T follicular helper cell (primary cell): ENCODE measurements around the gene PEPD.

Source experiments
- DNase-seq: peaks from one replicate; pipeline ENCODE4 v3.0.0-alpha.2; 2020; ENCODE audit warnings: low read depth

PEPD gene

DNA sequence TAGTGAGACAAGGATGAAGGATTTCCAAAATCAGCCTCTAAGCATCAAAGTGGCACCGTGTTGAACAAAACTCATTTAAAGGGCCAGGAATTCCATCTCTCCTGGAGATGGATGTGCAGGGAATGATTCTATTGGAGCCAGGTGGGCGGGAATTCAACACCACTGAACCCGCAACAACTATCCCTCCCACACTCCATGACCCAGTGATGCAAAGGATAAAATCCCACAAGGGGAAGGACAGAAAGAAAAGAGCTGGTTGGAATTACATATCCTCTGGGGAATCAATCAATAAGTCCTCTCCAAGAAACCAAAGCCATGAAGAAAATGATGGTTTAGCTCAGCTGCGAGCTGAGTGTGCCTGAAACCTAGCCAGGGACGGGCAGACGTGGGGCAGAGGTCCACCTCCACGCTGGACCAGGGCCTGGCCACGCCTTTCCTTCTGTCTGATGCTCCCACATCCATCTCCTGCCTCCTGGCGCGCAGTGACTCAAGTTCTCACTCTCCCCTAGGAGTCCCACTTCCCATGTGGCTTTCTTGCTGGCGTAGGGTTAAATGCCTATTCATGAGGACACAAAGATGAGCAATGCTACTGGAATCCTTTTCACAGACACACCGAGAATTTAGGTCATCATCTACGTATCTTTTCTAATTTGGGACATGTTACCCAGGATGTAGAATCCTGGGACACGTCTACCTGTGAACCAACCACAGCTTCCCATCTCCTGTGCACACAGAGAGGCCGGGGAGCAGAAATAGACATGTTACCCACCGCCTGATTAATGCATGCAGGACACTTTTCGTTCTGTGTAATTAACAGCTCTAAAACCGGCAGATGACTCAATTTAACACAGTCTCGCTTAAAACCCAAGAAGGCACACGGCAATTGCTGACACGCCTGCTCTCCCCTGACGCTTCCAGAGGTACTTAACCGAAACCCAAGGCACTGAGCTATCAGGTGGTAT lies 48.6 kb downstream of the PEPD start:
- no peak for DNase-seq

DNA sequence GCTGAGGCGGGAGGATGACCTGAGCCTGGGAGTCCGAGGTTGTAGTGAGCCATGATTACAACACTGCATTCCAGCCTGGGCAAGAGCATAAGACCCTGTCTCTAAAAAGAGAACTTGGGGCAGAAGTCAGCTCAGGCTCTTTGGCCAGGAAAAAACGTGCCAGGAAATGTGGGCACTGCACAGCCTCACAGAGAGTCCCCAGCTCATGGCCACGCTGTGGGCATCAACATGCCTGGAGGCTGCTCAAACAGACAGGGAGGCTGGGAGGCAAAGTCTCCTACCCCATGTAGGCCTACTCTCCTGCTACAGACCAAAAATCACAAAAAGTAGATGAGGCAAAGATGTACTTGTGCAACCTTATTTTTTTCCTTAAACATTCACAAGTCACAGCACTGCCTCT lies 49.4 kb downstream of the PEPD start:
- DNase-seq = no peak

GRCh38 chr19:33471111-33471996 lies 50.2 kb downstream of the PEPD start:
- no peak for DNase-seq

GRCh38 chr19:33470686-33471085 lies 50.9 kb downstream of the PEPD start:
- no peak for DNase-seq

- no peak for DNase-seq
Observed at GRCh38 chr19:33470040-33470330, 51.6 kb downstream of the PEPD start.

DNA sequence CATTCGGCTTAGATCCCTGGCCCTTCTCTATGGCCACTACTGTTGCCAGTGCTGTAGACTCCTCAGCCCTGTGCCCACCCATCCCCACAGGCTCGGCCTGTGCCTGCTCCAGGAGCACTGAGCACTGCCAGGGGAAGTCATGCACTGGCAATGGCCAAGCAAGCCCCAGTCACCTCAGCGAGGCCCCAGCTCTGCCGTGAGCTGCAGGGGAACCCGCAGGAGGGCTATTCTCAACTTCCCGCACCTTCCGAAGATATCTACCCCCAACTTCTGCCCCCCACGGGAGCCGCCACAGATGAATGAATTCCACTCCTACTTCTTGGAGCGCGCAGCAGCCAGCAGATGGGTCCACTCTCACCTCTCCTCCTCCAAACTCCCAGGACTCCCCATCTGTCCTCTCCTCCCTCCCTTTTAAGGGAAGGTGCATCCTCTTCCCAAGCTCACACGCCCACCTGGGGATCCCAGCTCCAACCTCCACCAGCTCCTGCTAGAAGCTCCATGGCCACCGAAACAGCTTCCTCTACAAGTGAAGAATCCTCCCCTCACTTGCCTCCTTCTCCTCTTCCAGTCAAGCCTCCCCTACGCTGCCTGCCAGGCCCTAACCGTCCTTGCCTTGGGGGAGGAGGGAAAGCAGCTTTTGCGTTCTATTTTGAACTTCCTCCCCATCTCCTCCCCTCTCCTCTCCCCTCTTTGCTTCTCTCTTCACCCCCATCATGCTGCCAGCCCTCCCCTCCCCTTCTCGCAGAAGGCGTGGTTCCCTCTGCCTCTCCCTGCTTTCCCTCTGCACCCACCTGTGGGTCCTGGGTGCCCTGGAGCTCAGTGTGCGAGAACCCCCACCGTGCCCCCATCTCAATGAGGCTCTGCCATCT lies 52.2 kb downstream of the PEPD start:
- DNase-seq = no peak

- DNase-seq = no peak
Observed at GRCh38 chr19:33468361-33469170, 53.0 kb downstream of the PEPD start.

DNA sequence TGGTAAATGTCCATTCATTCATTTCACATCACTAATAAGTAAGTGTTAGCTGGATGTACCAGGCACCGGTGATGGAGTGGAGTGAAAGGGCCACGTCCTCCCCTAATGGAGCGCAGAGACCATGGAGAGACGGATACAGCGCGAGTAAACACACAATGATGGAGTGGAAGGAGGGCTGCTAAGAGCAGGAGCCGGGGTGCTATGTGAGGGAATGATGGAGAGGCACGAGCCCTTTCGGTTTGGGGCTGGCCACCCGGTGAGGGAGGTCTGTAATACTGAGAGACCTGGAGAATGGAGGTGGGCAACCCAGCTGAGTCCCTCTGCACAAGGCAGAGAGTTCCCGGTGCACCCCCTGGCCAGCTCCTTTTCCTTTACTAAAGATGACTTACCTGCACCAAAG lies 53.7 kb downstream of the PEPD start:
- no peak for DNase-seq

- no peak for DNase-seq
Observed at GRCh38 chr19:33465834-33466233, 55.8 kb downstream of the PEPD start.

DNA sequence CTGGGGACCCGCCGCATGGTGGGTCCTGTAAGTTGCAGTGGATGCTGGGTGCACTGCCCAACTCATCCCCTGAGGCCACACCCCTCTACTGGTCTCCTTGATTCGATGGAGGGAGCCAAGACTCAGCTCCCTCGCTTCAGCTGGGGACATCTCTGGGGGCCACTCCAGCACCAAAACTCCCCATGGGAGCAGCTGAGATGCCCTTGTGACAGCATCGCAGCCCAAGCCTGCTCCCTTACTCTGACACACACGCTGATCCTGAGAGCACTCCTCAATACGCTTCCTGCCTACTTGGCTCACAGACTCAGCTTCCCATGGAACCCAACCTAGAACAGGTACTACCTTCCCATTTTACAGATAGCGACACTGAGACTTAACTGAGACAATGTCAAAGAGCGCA lies 56.2 kb downstream of the PEPD start:
- no peak for DNase-seq

DNA sequence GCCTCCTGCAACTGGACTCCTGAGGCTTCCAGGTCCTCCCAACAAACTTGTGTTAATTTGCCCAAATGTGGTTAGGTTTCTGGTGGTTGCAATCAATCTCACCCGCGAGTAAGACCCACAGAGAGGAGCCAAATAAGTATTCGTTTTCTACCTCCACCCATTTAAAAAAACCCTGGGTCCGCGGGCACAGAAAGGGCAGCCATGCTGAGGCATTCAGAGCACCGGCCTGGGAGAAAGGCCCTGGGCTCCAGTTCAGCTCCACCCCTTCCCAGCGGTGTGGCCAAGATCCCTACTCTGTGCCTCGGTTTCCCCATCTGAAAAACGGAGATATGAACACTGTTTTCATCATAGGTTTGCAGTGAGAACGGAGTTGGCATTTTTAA lies 56.9 kb downstream of the PEPD start:
- DNase-seq = no peak

DNA sequence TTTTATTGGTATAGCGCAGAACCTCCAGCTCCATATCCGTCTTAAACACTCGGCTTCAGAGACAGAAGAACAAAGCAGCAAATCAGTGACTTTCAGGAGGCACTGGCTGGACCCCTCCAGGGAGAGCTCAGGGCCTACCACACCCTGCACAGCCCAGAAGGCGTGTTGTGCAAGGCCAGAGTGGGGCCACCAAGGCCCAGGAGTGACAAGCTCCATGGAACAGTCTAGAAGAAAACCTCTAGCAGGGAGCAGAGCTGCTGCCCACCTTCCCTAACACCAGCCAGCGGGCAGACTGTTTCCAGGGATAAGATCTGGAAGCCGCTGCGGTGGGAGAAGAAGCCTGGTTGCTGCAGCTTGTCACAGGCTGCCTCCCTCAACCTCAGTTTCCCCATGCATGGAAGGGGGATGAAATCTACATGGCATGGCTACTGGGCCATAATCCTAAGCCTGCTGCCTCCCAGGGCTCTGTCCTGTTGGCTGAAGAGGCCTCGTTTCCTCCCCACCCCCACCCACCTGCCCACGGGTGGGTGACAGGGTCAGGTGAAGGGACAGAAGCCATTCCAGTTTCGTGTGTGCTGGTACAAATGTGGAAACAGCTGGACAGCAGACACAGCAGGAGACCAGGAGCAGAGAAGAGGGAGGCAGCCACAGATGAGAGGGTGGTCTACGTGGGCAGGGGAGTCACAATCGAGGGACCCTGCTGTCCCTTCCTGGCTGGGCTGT lies 57.4 kb downstream of the PEPD start:
- DNase-seq = no peak

- no peak for DNase-seq
Observed at GRCh38 chr19:33463199-33463598, 58.4 kb downstream of the PEPD start.

GRCh38 chr19:33462112-33462791 lies 59.3 kb downstream of the PEPD start:
- no peak for DNase-seq

- no peak for DNase-seq
Observed at GRCh38 chr19:33461256-33462111, 60.1 kb downstream of the PEPD start.

- DNase-seq = no peak
Observed at GRCh38 chr19:33460221-33460908, 61.2 kb downstream of the PEPD start.

- DNase-seq = no peak
Observed at GRCh38 chr19:33459222-33460090, 62.1 kb downstream of the PEPD start.
